ENCODE results near the gene FZD7.
A peak's percentile ranks its signal among the peaks of the same experiment; 100 is the strongest.

The FZD7 gene

DNA sequence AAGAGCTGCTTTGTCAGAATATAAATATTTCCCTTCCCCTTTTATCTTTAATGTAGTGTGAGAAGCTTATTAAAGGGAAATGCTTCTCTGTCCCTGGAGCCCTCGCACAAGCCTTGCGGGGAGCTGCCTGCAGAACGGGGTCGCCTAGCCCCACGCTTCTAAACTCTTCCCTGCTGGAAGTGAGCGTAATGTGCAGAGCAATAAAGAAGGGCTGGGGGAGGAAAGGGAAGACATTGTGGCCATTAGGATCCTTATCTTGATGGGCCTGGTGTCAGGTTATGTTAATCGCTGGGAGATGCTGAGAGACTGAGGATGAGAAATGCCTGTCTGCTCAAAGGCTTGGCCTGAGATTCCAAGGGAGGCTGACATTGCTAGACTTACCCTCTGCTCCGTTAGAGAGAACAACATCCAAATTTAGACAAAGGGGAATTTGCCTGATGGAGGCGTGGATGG is 18.9 kb upstream of the FZD7 start:
- DNase-seq, result no peak

DNA sequence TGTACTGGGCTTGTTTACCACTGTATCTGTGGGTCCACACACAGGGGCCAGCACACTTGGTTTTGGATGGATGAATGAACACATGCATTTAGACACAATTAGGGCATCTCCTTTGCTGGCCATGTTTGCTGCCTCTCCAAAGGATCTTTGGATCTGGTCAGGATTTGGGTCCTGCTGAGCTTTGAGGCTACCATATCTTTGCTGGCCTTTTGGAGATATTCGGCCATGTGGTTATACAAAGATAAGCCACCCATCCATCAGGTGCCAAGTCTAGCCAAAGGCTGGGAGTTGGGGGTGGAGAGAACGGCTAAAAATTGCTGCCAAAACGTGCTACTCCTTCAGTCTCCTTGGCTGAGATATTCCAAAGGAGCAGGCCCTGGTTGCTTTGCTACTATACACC is 18.2 kb upstream of the FZD7 start:
- DNase-seq, result no peak

DNA sequence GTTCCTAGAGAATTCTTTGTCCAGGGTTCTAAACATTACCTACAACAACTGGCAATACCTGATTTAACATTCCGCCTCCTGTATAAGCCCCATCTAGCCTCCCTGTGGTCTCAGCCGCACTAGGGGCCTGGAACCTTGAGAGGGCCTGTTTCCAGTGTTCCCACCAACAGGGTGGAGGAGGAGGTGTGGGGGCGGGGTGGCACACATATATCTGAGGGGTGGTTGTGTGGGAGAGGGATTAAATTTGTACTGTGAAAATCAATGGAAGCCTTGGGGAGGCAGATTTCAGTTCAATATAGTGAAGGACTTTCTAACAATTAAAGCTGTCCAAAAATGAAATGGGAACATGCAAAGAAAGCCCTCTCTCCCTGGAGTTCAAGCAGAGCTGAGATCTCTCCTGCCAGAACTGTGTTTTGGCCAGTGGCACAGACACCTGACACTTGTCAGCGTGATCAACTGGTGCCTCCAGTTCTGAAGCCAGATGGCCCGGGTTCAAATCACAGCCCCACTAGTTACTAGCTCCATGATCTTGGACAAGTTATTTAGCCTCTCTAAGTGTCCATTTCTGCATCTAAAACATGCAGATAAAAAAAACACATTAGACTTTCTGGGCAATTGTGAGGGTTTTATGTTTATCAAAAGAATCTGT is 17.0 kb upstream of the FZD7 start:
- no peak for DNase-seq

DNA sequence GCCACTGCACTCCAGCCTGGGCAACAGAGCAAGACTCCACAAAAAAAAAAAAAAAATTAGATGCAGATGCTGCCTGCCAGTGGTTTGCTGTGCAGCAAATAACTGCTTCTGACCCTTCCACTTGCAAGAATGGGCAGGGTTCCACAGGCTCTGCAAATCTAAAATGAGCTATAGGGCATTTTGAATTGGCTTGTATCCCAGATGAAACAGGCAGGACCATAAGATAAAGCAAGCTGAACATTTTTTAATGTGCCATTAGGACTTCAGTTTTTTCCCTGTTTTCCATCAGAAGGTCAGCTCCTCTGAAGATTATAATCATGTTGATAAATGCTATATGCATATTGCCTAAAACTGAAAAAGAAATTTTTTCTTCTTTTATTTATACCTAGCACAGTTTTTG is 15.7 kb upstream of the FZD7 start:
- DNase-seq, result no peak

DNA sequence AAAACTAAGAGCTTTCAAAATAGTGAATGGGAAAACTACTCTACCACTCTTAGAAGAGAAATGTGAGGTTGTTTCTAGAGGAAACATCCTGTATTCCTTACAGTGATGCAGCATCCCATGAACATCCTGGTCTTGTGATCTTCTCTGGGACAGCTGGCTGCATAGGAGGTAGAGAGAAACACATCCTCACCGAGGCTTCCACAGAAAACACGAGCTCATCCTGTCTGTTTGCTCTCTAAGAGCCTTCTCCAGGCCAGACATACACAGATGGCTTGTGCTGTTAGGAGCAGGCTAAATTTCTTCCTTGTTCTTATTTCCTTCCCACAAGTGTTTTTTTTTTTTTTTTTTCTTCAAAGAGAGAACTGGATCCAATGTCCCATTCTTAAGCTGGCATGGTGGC is 14.7 kb upstream of the FZD7 start:
- DNase-seq, result no peak

DNA sequence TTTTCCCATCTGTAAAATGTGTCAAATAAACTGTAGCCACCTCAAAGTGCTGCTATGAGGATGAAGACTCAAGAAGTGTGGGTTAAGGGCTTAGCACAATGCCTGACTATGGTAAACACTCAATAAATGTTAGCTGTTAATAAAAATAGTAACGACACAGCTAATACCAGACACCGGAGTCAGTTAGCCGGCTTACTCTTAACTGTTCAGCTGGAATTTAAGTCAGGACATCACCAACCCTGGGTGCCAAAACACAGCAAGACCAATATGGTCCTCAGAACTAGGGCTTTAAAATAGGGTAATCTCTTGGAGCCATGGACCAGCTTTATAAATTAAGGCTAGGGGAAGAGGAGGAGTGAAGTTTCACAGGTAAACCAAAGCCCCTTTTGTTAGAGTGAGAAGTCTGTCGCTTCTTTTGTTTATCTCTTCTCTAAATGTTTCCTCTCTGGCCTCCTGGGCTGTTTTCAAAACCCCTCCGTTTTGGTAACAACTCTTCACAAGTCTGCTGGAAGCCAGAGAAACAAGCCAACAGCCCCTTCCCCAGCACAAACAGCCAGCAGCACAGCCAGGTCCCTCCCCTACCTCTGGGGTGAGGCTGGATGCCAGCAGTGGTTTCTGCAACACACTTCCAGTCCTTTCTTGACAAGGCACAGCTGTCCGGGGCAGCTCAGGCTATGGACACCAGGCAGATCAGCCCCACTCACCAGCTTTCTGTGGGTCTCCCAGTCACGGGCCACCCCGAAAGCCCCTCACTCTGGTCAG is 13.8 kb upstream of the FZD7 start:
- no peak for DNase-seq

DNA sequence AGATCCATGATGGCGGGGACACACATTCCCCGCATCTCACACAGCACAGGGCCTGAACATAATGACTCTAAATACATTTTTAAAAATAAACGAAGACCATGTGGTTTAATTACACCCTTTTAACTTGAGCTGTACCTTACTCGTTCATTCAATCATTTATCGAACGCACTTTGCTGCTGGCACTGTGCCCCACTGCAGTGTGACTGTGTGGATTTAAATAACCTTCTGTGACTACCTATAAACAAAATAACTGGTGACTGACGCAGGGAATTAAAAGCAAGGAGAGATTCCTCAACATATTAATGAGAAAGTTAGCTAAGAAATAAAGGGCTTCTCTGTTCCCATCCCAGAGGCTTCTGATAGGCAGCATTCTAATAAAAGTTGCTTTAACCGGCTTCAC is 10.9 kb upstream of the FZD7 start:
- no peak for DNase-seq

DNA sequence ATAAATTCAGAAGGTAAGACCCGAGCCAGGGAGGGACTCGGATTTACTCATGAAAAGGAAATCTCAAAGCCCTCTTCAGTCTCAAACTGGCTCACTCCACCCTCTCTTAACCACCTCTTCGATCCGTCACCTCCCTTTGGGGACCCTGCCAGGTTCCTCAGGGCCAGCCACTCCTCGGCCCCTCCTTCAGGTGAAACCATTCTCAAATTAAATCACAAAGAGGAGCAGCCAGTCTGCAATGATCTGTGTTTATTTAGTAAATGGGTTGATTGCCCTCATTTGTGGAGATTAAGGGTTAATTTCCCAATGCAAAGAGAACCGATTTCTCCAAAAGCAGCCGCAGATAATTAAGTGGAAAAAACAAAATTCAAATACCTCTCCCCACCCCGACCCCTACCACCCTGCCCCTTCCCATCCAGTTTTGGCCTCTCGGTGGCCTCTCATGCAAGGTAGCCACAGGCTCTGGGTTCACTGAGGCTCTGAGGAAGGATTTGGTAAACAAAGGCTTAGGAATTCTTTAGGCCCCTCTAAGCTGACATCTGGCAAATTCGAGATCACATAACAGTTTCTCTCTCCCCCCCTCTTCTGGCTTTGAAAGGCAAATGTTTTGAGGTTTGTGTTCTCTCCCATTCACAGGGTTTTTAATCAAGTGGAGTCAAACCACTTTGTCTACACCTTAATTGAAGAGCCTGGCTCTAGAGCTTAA is 10.3 kb upstream of the FZD7 start:
- no peak for DNase-seq

DNA sequence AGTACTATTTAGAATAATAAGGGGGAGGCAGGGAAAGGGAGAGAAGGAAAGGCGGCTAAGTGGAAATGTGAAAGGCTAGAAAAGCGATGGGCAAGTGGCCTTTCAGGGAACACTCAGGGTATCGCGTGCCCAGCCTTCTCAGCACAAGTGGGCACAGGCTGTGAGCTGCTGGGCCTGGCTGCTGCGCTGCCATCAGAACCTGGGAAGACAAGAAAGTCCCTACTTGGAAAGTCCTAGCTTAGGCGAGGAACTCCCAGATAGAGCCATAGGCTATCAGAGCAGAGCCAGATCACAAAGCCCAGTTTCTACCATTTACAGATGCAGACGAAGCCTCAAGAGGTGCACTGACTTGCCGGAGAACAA is 9.8 kb upstream of the FZD7 start:
- no peak for DNase-seq

DNA sequence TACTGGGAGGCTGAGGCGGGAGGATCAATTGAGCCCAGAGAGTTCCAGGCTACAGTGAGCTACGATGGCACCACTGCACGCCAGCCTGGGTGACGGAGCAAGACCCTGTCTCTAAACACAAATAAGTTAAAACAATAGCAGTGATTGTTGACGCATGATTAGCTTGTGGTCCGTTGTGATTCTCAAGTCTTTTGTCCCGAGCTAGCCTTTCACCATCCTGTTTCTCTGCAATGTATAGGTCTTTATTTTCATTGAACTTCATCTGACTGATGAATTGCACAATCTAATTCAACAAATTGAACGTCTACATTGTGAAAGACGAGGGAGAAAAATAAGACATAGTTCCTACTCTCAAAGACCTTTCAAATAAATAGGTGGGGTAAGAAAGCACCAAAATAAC is 8.8 kb upstream of the FZD7 start:
- no peak for DNase-seq

DNA sequence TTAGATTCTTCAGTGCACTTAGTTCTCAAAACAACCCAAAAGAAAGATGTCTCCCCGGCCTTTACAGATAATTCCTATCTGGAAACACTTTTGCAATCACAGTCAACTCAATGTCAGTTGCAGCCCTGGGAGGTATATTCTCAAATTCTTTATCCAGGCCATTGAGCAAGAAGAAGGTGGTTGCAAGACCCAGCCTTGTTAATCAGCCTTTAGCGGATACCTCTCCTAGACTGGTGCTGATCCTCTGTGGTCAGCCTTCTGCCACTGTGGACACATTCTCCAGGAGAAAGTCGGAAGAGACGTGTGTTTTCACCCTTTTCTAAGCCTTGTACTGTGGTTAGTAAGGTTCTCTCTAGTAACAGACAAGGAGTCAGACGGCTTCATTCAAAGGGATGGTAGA is 7.8 kb upstream of the FZD7 start:
- no peak for DNase-seq

DNA sequence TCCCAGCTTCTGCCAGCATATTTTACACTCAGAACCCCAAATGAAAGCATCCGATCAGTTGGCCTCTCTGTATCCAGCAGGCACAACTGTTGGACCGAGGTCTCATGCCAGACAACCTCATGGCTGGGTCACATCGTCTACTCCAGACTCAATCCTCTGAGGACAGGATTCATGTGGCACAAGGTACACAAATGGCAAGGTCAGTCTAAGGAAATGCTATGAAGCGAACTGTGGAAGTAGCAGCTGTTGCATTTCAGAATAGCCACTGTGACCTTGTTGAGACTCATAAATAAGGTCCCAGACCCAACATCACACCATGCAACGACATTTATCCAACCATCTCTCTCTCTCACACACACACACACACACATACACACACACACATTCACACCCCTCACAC is 7.1 kb upstream of the FZD7 start:
- DNase-seq, result no peak

DNA sequence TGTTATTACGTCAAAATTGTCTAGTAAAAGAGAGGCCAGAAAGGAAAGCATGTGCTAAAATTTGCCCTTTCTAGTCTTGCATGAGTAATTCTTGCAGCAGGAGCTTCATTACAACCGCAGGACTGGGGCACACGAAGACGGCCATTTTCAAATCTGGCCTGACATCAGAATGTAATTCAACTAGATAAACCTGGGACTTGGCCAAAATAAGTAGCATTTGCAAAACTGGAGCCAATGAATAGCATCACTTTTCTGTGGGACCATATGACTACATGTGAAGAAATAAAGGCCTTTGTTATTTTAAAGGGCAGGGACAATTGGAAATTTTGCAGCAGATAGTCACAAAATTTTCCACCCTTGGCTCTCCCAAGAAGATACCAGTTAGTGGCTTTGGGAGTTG is 3.0 kb upstream of the FZD7 start:
- DNase-seq, result no peak

DNA sequence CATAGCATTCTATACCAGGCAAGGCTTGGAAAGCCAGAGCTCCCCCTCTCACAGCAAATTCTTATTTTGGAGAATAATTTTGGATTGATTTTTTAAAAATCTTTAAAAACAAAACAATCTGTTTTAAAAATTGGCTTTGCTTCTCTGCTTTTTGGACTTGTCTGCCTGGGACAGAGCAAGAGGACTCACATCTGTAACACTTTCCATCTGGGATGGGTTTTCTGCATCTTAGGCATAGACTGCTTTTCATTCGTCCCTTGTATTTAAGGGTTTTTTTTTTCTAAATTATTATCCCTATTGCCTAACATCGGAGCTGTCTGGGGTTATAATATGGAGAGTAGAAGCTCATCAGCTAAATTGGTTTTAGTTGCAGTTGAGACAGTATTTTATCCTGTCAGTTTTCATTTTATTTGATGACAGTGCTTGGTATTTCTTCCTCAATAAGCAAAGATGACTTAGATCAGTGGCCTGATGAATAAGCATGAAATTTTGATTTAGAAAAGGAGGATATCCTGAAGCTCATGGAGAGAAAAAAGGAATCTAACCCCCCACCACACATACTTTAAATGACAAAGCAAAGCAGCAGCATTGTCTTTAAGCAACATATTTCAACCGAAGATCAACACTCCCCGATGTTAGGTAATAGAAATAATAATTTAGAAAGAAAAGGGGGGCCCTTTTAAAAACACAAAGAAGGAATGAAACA is 2.3 kb upstream of the FZD7 start:
- DNase-seq, result no peak

DNA sequence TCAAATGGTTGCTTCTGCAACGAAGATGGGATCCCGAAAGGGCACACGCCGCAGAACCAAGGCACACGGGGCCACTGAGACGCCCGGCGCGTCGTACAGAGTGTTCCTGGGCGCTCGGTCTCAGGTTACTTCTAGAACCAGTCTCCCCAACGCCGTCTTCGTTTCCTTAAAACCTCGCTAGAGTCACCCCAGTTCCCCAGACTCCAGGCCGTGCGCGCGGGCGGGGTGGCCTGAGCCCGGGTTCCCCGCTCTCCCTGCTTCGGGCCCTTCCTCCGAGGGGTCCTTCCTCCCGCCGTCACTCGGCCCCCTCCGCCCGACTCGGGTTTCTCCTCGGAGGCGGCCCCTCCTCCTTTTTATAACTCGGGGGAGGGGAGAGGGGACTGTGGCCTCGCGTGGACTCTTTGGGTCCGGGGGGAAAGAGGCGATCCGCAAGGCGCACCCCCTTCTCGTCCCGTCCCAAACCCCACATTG is 774 bp upstream of the FZD7 start:
- peak in 1 of 2 experiments; percentile 12 for DNase-seq

DNA sequence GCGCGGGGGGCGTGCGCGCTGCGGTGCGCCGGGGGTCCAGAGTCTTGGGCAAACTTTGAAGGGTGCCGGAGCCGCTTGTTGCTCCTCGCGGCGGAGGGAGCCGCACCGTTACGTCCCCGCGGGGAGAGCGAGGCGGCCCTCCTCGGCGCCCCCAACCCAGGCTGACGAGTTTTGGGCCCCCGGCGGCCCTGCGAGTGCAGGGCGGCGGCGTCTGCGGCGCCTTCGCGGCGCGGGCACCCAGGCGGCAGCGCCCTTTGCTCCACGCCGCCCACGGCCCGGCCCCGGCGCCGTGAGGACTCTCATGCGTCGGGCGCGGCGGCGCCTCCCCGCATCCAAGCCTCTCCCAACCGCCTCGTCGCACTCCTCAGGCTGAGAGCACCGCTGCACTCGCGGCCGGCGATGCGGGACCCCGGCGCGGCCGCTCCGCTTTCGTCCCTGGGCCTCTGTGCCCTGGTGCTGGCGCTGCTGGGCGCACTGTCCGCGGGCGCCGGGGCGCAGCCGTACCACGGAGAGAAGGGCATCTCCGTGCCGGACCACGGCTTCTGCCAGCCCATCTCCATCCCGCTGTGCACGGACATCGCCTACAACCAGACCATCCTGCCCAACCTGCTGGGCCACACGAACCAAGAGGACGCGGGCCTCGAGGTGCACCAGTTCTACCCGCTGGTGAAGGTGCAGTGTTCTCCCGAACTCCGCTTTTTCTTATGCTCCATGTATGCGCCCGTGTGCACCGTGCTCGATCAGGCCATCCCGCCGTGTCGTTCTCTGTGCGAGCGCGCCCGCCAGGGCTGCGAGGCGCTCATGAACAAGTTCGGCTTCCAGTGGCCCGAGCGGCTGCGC is 814 bp downstream of the FZD7 start:
- DNase-seq, result peak; percentile 15 to 26

DNA sequence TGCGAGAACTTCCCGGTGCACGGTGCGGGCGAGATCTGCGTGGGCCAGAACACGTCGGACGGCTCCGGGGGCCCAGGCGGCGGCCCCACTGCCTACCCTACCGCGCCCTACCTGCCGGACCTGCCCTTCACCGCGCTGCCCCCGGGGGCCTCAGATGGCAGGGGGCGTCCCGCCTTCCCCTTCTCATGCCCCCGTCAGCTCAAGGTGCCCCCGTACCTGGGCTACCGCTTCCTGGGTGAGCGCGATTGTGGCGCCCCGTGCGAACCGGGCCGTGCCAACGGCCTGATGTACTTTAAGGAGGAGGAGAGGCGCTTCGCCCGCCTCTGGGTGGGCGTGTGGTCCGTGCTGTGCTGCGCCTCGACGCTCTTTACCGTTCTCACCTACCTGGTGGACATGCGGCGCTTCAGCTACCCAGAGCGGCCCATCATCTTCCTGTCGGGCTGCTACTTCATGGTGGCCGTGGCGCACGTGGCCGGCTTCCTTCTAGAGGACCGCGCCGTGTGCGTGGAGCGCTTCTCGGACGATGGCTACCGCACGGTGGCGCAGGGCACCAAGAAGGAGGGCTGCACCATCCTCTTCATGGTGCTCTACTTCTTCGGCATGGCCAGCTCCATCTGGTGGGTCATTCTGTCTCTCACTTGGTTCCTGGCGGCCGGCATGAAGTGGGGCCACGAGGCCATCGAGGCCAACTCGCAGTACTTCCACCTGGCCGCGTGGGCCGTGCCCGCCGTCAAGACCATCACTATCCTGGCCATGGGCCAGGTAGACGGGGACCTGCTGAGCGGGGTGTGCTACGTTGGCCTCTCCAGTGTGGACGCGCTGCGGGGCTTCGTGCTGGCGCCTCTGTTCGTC is 1.7 kb downstream of the FZD7 start:
- DNase-seq, result peak in 1 of 2 experiments; percentile 36

DNA sequence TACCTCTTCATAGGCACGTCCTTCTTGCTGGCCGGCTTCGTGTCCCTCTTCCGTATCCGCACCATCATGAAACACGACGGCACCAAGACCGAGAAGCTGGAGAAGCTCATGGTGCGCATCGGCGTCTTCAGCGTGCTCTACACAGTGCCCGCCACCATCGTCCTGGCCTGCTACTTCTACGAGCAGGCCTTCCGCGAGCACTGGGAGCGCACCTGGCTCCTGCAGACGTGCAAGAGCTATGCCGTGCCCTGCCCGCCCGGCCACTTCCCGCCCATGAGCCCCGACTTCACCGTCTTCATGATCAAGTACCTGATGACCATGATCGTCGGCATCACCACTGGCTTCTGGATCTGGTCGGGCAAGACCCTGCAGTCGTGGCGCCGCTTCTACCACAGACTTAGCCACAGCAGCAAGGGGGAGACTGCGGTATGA is 2.3 kb downstream of the FZD7 start:
- DNase-seq, result no peak

DNA sequence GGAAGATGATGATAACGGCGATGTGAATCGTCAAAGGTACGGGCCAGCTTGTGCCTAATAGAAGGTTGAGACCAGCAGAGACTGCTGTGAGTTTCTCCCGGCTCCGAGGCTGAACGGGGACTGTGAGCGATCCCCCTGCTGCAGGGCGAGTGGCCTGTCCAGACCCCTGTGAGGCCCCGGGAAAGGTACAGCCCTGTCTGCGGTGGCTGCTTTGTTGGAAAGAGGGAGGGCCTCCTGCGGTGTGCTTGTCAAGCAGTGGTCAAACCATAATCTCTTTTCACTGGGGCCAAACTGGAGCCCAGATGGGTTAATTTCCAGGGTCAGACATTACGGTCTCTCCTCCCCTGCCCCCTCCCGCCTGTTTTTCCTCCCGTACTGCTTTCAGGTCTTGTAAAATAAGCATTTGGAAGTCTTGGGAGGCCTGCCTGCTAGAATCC is 3.0 kb downstream of the FZD7 start:
- no peak for DNase-seq

DNA sequence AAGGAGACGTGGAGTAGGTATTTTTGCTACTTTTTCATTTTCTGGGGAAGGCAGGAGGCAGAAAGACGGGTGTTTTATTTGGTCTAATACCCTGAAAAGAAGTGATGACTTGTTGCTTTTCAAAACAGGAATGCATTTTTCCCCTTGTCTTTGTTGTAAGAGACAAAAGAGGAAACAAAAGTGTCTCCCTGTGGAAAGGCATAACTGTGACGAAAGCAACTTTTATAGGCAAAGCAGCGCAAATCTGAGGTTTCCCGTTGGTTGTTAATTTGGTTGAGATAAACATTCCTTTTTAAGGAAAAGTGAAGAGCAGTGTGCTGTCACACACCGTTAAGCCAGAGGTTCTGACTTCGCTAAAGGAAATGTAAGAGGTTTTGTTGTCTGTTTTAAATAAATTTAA is 3.4 kb downstream of the FZD7 start:
- DNase-seq, result no peak

Data from stimulated activated CD4-positive, alpha-beta T cell treated with anti-CD3 and anti-CD28 coated beads, Interleukin-4, amount 100 ng/mL, for 4 hours (primary cell).